ENCODE measurements around the gene S100A7A. TPM values are rescaled to one million over a fixed set of nuclear protein-coding genes. Genes with fewer than 3 reads are reported as not detected.

The S100A7A gene
- total and polyA plus RNA-seq, 2 of the 13 experiments (the other 11 are each of a cell fraction or from before 2014, with no cell fraction given): not detected

GRCh38 chr1:153392822-153393221, 23.5 kb upstream of the S100A7A start:
- DNase-seq (ENCODE audit: low spot score) (no peak), FAIRE-seq (no peak), ATAC-seq (no peak)
- Histone ChIP-seq H3K4me3 (replicated peaks in 1 of 3; ENCODE audit: insufficient read depth in 1 of 3, low read depth in 2 of 3, low read length in 3 of 3) (no peak overlapping the region), H3K36me3 (replicated peaks in 1 of 2; ENCODE audit: control insufficient read depth in 1 of 2, insufficient read depth in 2 of 2, low read length in 2 of 2) (no peaks in the 10 kb centered on the region), H3K27me3 (ENCODE audit: control insufficient read depth in 1 of 2, insufficient read depth in 2 of 2, low read length in 2 of 2) (peaks cover 0 to 24% of the 10 kb centered on the region in 2 experiments; a peak in 4 of 5 replicates), H3K27ac (ENCODE audit: extremely low read length, insufficient read depth, low read length) (no peak overlapping the region), H2AFZ (ENCODE audit: low read length) (no peak overlapping the region), H3K9ac (ENCODE audit: insufficient read depth, low read depth, low read length) (no peak overlapping the region), H3K4me2 (ENCODE audit: low read depth, low read length) (no peak overlapping the region), H4K20me1 (ENCODE audit: insufficient read depth, low read length) (no peaks in the 10 kb centered on the region), H3K4me1 (ENCODE audit: insufficient read depth, low read length) (no peaks in the 10 kb centered on the region), H3K9me3 (ENCODE audit: low read length) (no peaks in the 10 kb centered on the region), H3K79me2 (ENCODE audit: insufficient read depth, low read length) (no peaks in the 10 kb centered on the region)
- 21% methylated on average over 3 of the region's 3 CpGs for WGBS (ENCODE audit: low lambda C conversion rate)
- in situ Hi-C loops (cut with HindIII; ENCODE audit: extremely low pct_ligation_motif_present, low pct_unique_long_range_greater_than_20kb) (no loop called here), intact Hi-C loops (cut with micrococcal nuclease; ENCODE audit: unreplicated experiment) (loop anchor here (10.0 kb wide), 2 partner anchors 58 to 998 kb away; no protein-coding TSS in a partner anchor)
- no peak for TF ChIP-seq ATF7-NPFF (CRISPR knock-in tag; IDR thresholded peaks at IDR 0.05; ENCODE audit: low read depth)
- TF ChIP-seq CREB1 (IDR thresholded peaks at IDR 0.05): peak; percentile 66
- no peak for TF ChIP-seq CREB1 (CRISPR knock-in tag; IDR thresholded peaks at IDR 0.05)
- no TSS peak for BruUV-seq (replicated peaks)
- ChIA-PET CTCF (ENCODE audit: low intra/inter-chr PET ratio, low total read pairs) (no interaction called here), POLR2A (no interaction called here)

DNA sequence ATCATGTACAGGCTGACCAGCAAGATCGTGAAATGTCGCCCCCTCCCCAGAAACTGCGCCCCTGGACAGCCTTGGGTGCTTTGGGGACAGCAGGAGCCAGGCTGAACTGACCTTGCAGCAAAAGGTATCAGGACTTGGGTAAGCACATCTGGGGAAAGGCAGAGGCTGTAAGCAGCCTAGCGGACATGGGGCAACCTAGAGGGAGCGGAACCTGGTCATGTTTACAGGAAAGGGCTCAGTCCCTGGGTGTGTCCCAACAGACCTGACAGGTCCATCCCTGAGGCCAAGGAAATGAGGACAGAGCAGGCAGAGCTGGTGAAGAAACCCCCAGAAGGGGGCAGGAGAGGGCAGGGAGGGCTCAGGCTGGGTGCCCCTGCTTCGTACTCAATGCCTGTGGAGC, 22.4 kb upstream of the S100A7A start:
- ChIA-PET POLR2A (no interaction called here), CTCF (ENCODE audit: low intra/inter-chr PET ratio, low total read pairs) (no interaction called here)
- ATAC-seq: peak; percentile 28; the same call in 1 of the 3 replicates
- no peak for DNase-seq (ENCODE audit: low spot score)
- Histone ChIP-seq H3K9me3 (ENCODE audit: low read length) (no peaks in the 10 kb centered on the region), H3K9ac (ENCODE audit: insufficient read depth, low read depth, low read length) (no peak overlapping the region), H3K4me3 (replicated peaks in 1 of 3; ENCODE audit: insufficient read depth in 1 of 3, low read depth in 2 of 3, low read length in 3 of 3) (no peak overlapping the region), H3K36me3 (replicated peaks in 1 of 2; ENCODE audit: control insufficient read depth in 1 of 2, insufficient read depth in 2 of 2, low read length in 2 of 2) (no peaks in the 10 kb centered on the region), H4K20me1 (ENCODE audit: insufficient read depth, low read length) (no peaks in the 10 kb centered on the region), H3K27me3 (ENCODE audit: control insufficient read depth in 1 of 2, insufficient read depth in 2 of 2, low read length in 2 of 2) (peaks cover 1 to 33% of the 10 kb centered on the region in 2 experiments; a peak in 4 of 5 replicates), H3K79me2 (ENCODE audit: insufficient read depth, low read length) (no peaks in the 10 kb centered on the region), H3K4me1 (ENCODE audit: insufficient read depth, low read length) (no peaks in the 10 kb centered on the region), H3K4me2 (ENCODE audit: low read depth, low read length) (no peak overlapping the region), H3K27ac (ENCODE audit: extremely low read length, insufficient read depth, low read length) (no peak overlapping the region), H2AFZ (ENCODE audit: low read length) (no peak overlapping the region)
- TF ChIP-seq ZNF678 (CRISPR knock-in tag; IDR thresholded peaks at IDR 0.05) (no peak), ZNF3 (CRISPR knock-in tag; IDR thresholded peaks at IDR 0.05) (no peak)
- no CpG with 5 or more reads among the region's 6 CpGs for WGBS (ENCODE audit: low lambda C conversion rate)
- BruUV-seq (replicated peaks): no TSS peak
- in situ Hi-C loops (cut with HindIII; ENCODE audit: extremely low pct_ligation_motif_present, low pct_unique_long_range_greater_than_20kb): no loop called here
- intact Hi-C loops (cut with micrococcal nuclease; ENCODE audit: unreplicated experiment): loop anchor here (10.0 kb wide), 2 partner anchors 59 to 999 kb away; no protein-coding TSS in a partner anchor
- no peak for FAIRE-seq
